ENCODE measurements around the gene TUBGCP3. TPM values are rescaled to one million over a fixed set of nuclear protein-coding genes. Genes with fewer than 3 reads are reported as not detected.
A peak's percentile ranks its signal among the peaks of the same experiment; 100 is the strongest.

The TUBGCP3 gene
- total RNA-seq, 1 donor from 2014 or later: 36.6 TPM

GRCh38 chr13:112606109-112607001 lies 18.4 kb upstream of the TUBGCP3 start:
- H3K4me1 Mint-ChIP-seq (ENCODE audit: low read depth, unreplicated experiment): peaks cover 13% of the 10 kb centered on the region
- H3K27ac Mint-ChIP-seq (ENCODE audit: unreplicated experiment): no peak overlapping the region
- no peaks in the 10 kb centered on the region for H3K27me3 Mint-ChIP-seq (ENCODE audit: unreplicated experiment)
- peak overlapping the region; percentile 75 for H3K4me3 Mint-ChIP-seq (ENCODE audit: unreplicated experiment)
- TF ChIP-seq CTCF (IDR thresholded peaks at IDR 0.05; ENCODE audit: partially characterized antibody, unreplicated experiment): peak; percentile 96
- peaks cover 1% of the 10 kb centered on the region for H3K9me3 Mint-ChIP-seq (ENCODE audit: unreplicated experiment)
- DNase-seq: peak; percentile 98
- H3K36me3 Mint-ChIP-seq (ENCODE audit: unreplicated experiment): peaks cover 6% of the 10 kb centered on the region

GRCh38 chr13:112605531-112605990 lies 17.6 kb upstream of the TUBGCP3 start:
- H3K27me3 Mint-ChIP-seq (ENCODE audit: unreplicated experiment): no peaks in the 10 kb centered on the region
- TF ChIP-seq CTCF (IDR thresholded peaks at IDR 0.05; ENCODE audit: partially characterized antibody, unreplicated experiment): no peak
- H3K36me3 Mint-ChIP-seq (ENCODE audit: unreplicated experiment): peaks cover 6% of the 10 kb centered on the region
- H3K4me1 Mint-ChIP-seq (ENCODE audit: low read depth, unreplicated experiment): peaks cover 16% of the 10 kb centered on the region
- H3K27ac Mint-ChIP-seq (ENCODE audit: unreplicated experiment): no peak overlapping the region
- DNase-seq: no peak
- peak overlapping the region; percentile 75 for H3K4me3 Mint-ChIP-seq (ENCODE audit: unreplicated experiment)
- peaks cover 1% of the 10 kb centered on the region for H3K9me3 Mint-ChIP-seq (ENCODE audit: unreplicated experiment)

GRCh38 chr13:112603641-112604225 lies 15.8 kb upstream of the TUBGCP3 start:
- Mint-ChIP-seq H3K4me3 (ENCODE audit: unreplicated experiment) (no peak overlapping the region), H3K27ac (ENCODE audit: unreplicated experiment) (no peak overlapping the region), H3K9me3 (ENCODE audit: unreplicated experiment) (peaks cover 1% of the 10 kb centered on the region), H3K4me1 (ENCODE audit: low read depth, unreplicated experiment) (peaks cover 16% of the 10 kb centered on the region), H3K36me3 (ENCODE audit: unreplicated experiment) (no peaks in the 10 kb centered on the region), H3K27me3 (ENCODE audit: unreplicated experiment) (no peaks in the 10 kb centered on the region)
- no peak for DNase-seq
- TF ChIP-seq CTCF (IDR thresholded peaks at IDR 0.05; ENCODE audit: partially characterized antibody, unreplicated experiment): no peak

- H3K9me3 Mint-ChIP-seq (ENCODE audit: unreplicated experiment): peaks cover 1% of the 10 kb centered on the region
- no peak for TF ChIP-seq CTCF (IDR thresholded peaks at IDR 0.05; ENCODE audit: partially characterized antibody, unreplicated experiment)
- DNase-seq: no peak
- H3K27ac Mint-ChIP-seq (ENCODE audit: unreplicated experiment): no peak overlapping the region
- no peaks in the 10 kb centered on the region for H3K36me3 Mint-ChIP-seq (ENCODE audit: unreplicated experiment)
- H3K4me1 Mint-ChIP-seq (ENCODE audit: low read depth, unreplicated experiment): peaks cover 16% of the 10 kb centered on the region
- no peaks in the 10 kb centered on the region for H3K27me3 Mint-ChIP-seq (ENCODE audit: unreplicated experiment)
- no peak overlapping the region for H3K4me3 Mint-ChIP-seq (ENCODE audit: unreplicated experiment)
These were observed 14.2 kb upstream of the TUBGCP3 start for GRCh38 chr13:112602189-112602588.

- no peak for TF ChIP-seq CTCF (IDR thresholded peaks at IDR 0.05; ENCODE audit: partially characterized antibody, unreplicated experiment)
- Mint-ChIP-seq H3K27me3 (ENCODE audit: unreplicated experiment) (no peaks in the 10 kb centered on the region), H3K9me3 (ENCODE audit: unreplicated experiment) (peaks cover 1% of the 10 kb centered on the region), H3K4me1 (ENCODE audit: low read depth, unreplicated experiment) (peaks cover 16% of the 10 kb centered on the region), H3K4me3 (ENCODE audit: unreplicated experiment) (no peak overlapping the region), H3K27ac (ENCODE audit: unreplicated experiment) (no peak overlapping the region), H3K36me3 (ENCODE audit: unreplicated experiment) (peaks cover 1% of the 10 kb centered on the region)
- DNase-seq: peak; percentile 56
These were observed 13.4 kb upstream of the TUBGCP3 start for GRCh38 chr13:112601371-112601770.
